ENCODE data around the gene EHD4.

Gene EHD4

GRCh38 chr15:41972253-41973242 lies at the start of gene EHD4:
EHD4 (minus strand) TSS chr15:41972557; CDS start chr15:41972494, 63 bp downstream.
- H3K4me3 Mint-ChIP-seq, result peak within 1 kb of the TSS; percentile 90
- peaks cover 4% of the 10 kb centered on the region for H3K36me3 Mint-ChIP-seq (ENCODE audit: low read depth)
- H3K27me3 Mint-ChIP-seq, result peaks cover 29% of the 10 kb centered on the region
- peak within 1 kb of the TSS; percentile 95 for H3K27ac Mint-ChIP-seq
- H3K4me1 Mint-ChIP-seq (ENCODE audit: low read depth), result peaks cover 52% of the 10 kb centered on the region
- H3K9me3 Mint-ChIP-seq, result no peaks in the 10 kb centered on the region

GRCh38 chr15:42021593-42021992 lies 49.2 kb upstream of the EHD4 start:
- Mint-ChIP-seq H3K9me3 (no peaks in the 10 kb centered on the region), H3K4me3 (no peak overlapping the region), H3K27ac (no peak overlapping the region), H3K36me3 (ENCODE audit: low read depth) (no peaks in the 10 kb centered on the region), H3K27me3 (peaks cover 4% of the 10 kb centered on the region), H3K4me1 (ENCODE audit: low read depth) (no peaks in the 10 kb centered on the region)

- Mint-ChIP-seq H3K9me3 (no peaks in the 10 kb centered on the region), H3K27ac (no peak within 1 kb of the TSS), H3K4me1 (ENCODE audit: low read depth) (no peaks in the 10 kb centered on the region), H3K4me3 (no peak within 1 kb of the TSS), H3K27me3 (peaks cover 4% of the 10 kb centered on the region), H3K36me3 (ENCODE audit: low read depth) (no peaks in the 10 kb centered on the region)
Measured at GRCh38 chr15:42020713-42021273, 48.4 kb upstream of the EHD4 start, which contains the start of gene PLA2G4E. PLA2G4E (minus strand) TSS chr15:42021042; CDS start chr15:42021030, 12 bp downstream.

- Mint-ChIP-seq H3K4me3 (no peak overlapping the region), H3K4me1 (ENCODE audit: low read depth) (no peaks in the 10 kb centered on the region), H3K9me3 (no peaks in the 10 kb centered on the region), H3K27me3 (peaks cover 4% of the 10 kb centered on the region), H3K27ac (no peak overlapping the region), H3K36me3 (ENCODE audit: low read depth) (no peaks in the 10 kb centered on the region)
Measured at GRCh38 chr15:42018306-42019224, 46.2 kb upstream of the EHD4 start.

DNA sequence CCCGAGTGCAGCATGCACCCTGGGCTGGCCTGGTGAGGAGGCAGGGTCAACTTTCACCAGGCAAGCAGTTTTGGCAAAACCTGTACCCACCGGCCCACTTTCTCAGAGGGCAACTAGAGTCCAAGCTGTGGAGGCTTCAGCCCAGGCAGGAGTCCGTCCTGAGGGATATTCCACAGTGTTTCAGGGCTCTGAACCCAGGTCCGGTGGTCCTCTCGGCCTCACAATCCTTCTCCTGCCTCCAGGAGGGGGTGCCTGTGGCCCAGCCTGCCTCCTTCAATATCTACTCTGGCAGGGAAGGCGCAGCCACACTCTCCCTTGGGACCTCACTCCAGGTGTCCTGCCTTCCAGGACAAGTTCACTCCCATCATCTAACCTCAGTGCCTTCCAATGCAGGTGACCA lies 44.6 kb upstream of the EHD4 start:
- no peak overlapping the region for H3K4me3 Mint-ChIP-seq
- peaks cover 4% of the 10 kb centered on the region for H3K27me3 Mint-ChIP-seq
- no peak overlapping the region for H3K27ac Mint-ChIP-seq
- no peaks in the 10 kb centered on the region for H3K4me1 Mint-ChIP-seq (ENCODE audit: low read depth)
- H3K36me3 Mint-ChIP-seq (ENCODE audit: low read depth), result no peaks in the 10 kb centered on the region
- H3K9me3 Mint-ChIP-seq, result no peaks in the 10 kb centered on the region

- H3K27ac Mint-ChIP-seq, result no peak overlapping the region
- no peak overlapping the region for H3K4me3 Mint-ChIP-seq
- peaks cover 4% of the 10 kb centered on the region for H3K27me3 Mint-ChIP-seq
- H3K36me3 Mint-ChIP-seq (ENCODE audit: low read depth), result no peaks in the 10 kb centered on the region
- H3K4me1 Mint-ChIP-seq (ENCODE audit: low read depth), result peaks cover 11% of the 10 kb centered on the region
- no peaks in the 10 kb centered on the region for H3K9me3 Mint-ChIP-seq
Measured at GRCh38 chr15:42014406-42014805, 42.0 kb upstream of the EHD4 start.

DNA sequence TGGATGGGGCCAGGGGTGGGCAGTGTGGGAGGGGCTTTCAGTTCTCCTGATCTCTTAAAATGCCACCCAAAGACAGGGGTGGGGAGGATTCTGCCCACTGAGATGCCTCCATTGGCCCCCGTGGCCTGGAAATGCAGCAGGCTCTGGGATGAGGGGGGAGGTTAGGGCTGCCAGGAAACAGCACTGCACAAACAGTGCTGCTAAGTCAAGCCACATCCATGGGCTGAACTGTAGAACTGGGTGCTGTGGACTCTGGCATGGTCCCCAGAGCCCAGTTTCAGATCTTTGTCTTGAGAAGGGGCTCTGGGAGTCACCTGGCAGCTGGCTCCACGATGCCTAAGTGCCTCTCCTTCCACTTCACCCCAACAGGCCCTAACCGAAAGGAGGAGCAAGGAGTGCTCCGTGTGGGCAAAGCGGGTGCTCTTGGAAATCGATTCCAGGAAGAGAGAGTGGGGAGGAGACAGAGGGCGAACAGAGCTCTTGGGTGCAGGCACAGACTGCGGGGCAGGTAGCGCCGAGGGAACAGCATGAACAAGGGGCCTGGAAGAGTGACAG lies 40.6 kb upstream of the EHD4 start:
- no peaks in the 10 kb centered on the region for H3K36me3 Mint-ChIP-seq (ENCODE audit: low read depth)
- peaks cover 11% of the 10 kb centered on the region for H3K4me1 Mint-ChIP-seq (ENCODE audit: low read depth)
- H3K9me3 Mint-ChIP-seq, result no peaks in the 10 kb centered on the region
- H3K27ac Mint-ChIP-seq, result no peak overlapping the region
- peaks cover 4% of the 10 kb centered on the region for H3K27me3 Mint-ChIP-seq
- H3K4me3 Mint-ChIP-seq, result no peak overlapping the region

- H3K27ac Mint-ChIP-seq, result no peak overlapping the region
- peaks cover 2% of the 10 kb centered on the region for H3K27me3 Mint-ChIP-seq
Measured at GRCh38 chr15:42012241-42012640, 39.9 kb upstream of the EHD4 start.

GRCh38 chr15:42011074-42011473 lies 38.7 kb upstream of the EHD4 start:
- no peaks in the 10 kb centered on the region for H3K9me3 Mint-ChIP-seq
- no peaks in the 10 kb centered on the region for H3K27me3 Mint-ChIP-seq
- no peaks in the 10 kb centered on the region for H3K36me3 Mint-ChIP-seq (ENCODE audit: low read depth)
- no peak overlapping the region for H3K4me3 Mint-ChIP-seq
- H3K27ac Mint-ChIP-seq, result peak overlapping the region; percentile 28
- H3K4me1 Mint-ChIP-seq (ENCODE audit: low read depth), result peaks cover 12% of the 10 kb centered on the region

More at GRCh38 chr15:42012241-42012640, 39.9 kb upstream of the EHD4 start:
- Mint-ChIP-seq H3K9me3 (no peaks in the 10 kb centered on the region), H3K4me3 (no peak overlapping the region), H3K36me3 (ENCODE audit: low read depth) (no peaks in the 10 kb centered on the region), H3K4me1 (ENCODE audit: low read depth) (peaks cover 11% of the 10 kb centered on the region)

GRCh38 chr15:42010434-42010833 lies 38.1 kb upstream of the EHD4 start:
- H3K27me3 Mint-ChIP-seq, result no peaks in the 10 kb centered on the region
- no peaks in the 10 kb centered on the region for H3K36me3 Mint-ChIP-seq (ENCODE audit: low read depth)
- H3K4me3 Mint-ChIP-seq, result no peak overlapping the region

GRCh38 chr15:42009474-42009873 lies 37.1 kb upstream of the EHD4 start:
- Mint-ChIP-seq H3K27me3 (no peaks in the 10 kb centered on the region), H3K27ac (no peak overlapping the region), H3K4me3 (no peak overlapping the region), H3K9me3 (no peaks in the 10 kb centered on the region), H3K36me3 (ENCODE audit: low read depth) (no peaks in the 10 kb centered on the region), H3K4me1 (ENCODE audit: low read depth) (peaks cover 15% of the 10 kb centered on the region)

More at GRCh38 chr15:42010434-42010833, 38.1 kb upstream of the EHD4 start:
- peaks cover 15% of the 10 kb centered on the region for H3K4me1 Mint-ChIP-seq (ENCODE audit: low read depth)
- H3K9me3 Mint-ChIP-seq, result no peaks in the 10 kb centered on the region
- H3K27ac Mint-ChIP-seq, result no peak overlapping the region

DNA sequence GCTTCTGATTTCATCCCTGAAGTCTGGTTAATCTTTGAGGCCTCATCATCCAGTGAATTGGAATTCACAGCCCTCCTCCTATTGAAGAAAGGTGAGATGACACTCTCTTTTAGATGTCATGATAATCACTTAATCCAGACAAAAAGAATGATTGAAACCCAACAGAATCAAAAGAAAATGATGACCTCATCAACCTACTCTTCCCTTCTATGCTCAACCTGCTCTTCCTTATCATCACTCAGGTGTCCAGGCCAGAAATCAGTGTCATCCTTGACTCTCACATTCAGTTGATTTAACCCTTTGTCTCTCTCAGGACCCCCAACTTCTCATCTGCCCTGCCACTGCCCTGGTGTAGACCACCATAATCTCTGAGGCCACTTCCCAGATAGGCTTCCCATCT lies 36.7 kb upstream of the EHD4 start:
- peaks cover 15% of the 10 kb centered on the region for H3K4me1 Mint-ChIP-seq (ENCODE audit: low read depth)
- H3K9me3 Mint-ChIP-seq, result no peaks in the 10 kb centered on the region
- no peaks in the 10 kb centered on the region for H3K27me3 Mint-ChIP-seq
- no peaks in the 10 kb centered on the region for H3K36me3 Mint-ChIP-seq (ENCODE audit: low read depth)
- no peak overlapping the region for H3K4me3 Mint-ChIP-seq
- no peak overlapping the region for H3K27ac Mint-ChIP-seq

GRCh38 chr15:42007386-42007785 lies 35.0 kb upstream of the EHD4 start:
- no peaks in the 10 kb centered on the region for H3K9me3 Mint-ChIP-seq
- peaks cover 15% of the 10 kb centered on the region for H3K4me1 Mint-ChIP-seq (ENCODE audit: low read depth)
- H3K27ac Mint-ChIP-seq, result peak overlapping the region; percentile 2
- no peak overlapping the region for H3K4me3 Mint-ChIP-seq
- no peaks in the 10 kb centered on the region for H3K36me3 Mint-ChIP-seq (ENCODE audit: low read depth)
- no peaks in the 10 kb centered on the region for H3K27me3 Mint-ChIP-seq

- H3K4me3 Mint-ChIP-seq, result no peak overlapping the region
- no peaks in the 10 kb centered on the region for H3K36me3 Mint-ChIP-seq (ENCODE audit: low read depth)
- no peaks in the 10 kb centered on the region for H3K9me3 Mint-ChIP-seq
- no peak overlapping the region for H3K27ac Mint-ChIP-seq
- peaks cover 5% of the 10 kb centered on the region for H3K27me3 Mint-ChIP-seq
- peaks cover 12% of the 10 kb centered on the region for H3K4me1 Mint-ChIP-seq (ENCODE audit: low read depth)
Measured at GRCh38 chr15:42002333-42002732, 30.0 kb upstream of the EHD4 start.
